ENCODE results near the gene CPT1A. TPM values are rescaled to one million over a fixed set of nuclear protein-coding genes. Genes with fewer than 3 reads are reported as not detected.

The CPT1A gene
- polyA plus RNA-seq, 2 donors: 8.4 to 13.8 TPM

DNA sequence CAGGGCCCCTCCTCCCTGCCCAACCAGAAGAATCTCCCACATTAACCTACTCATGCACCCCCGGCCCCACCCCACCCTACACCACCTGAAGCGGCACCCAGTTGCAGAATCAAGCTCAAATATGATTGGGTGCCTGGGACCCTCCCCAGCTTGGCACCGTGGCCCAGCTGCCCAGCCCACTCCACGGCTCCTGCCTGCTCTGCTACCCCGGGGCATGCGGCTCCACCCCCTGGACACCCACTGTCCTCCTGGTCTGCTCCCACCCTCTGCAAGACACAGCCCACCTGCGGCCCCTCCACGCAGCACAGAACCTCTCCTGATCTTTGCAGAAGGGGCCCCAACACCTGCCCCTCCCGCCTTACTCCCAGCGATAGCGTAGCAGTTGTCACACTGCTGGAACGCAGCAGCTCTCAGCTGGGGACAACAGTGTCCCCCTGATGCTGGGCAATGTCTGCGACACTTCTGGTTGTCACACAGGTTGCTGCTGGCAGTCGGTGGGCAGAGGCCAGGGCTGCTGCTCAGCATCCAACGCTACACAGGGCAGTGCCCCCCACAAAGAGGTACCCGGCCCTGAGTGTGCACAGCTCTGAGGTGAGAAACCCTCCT lies 58.4 kb downstream of the CPT1A start:
- Histone ChIP-seq H3K4me1 (ENCODE audit: control insufficient read depth in 2 of 2, insufficient read depth in 2 of 2, low read length in 1 of 2) (no peaks in the 10 kb centered on the region), H3K36me3 (ENCODE audit: control insufficient read depth in 2 of 2, insufficient read depth in 2 of 2, low read length in 1 of 2) (peaks cover 10 to 34% of the 10 kb centered on the region in 2 donors), H3K4me3 (ENCODE audit: low read depth in 1 of 2, low read length in 2 of 2) (no peak overlapping the region), H3K9me3 (ENCODE audit: control insufficient read depth in 2 of 2, insufficient read depth in 1 of 2, low read depth in 1 of 2, low read length in 1 of 2) (no peaks in the 10 kb centered on the region), H3K27ac (ENCODE audit: low read depth in 2 of 2, low read length in 1 of 2) (no peak overlapping the region), H3K27me3 (ENCODE audit: control insufficient read depth in 1 of 2, insufficient read depth in 2 of 2, low read length in 2 of 2) (no peaks in the 10 kb centered on the region)
- 93 to 94% methylated on average over 16 of the region's 16 CpGs for WGBS, 2 donors

- WGBS, 2 donors: 96 to 97% methylated on average over 26 of the region's 26 CpGs
- H3K4me3 ChIP-seq (ENCODE audit: low read depth in 1 of 2, low read length in 2 of 2): no peak overlapping the region
- H3K9me3 ChIP-seq (ENCODE audit: control insufficient read depth in 2 of 2, insufficient read depth in 1 of 2, low read depth in 1 of 2, low read length in 1 of 2): no peaks in the 10 kb centered on the region
- no peaks in the 10 kb centered on the region for H3K4me1 ChIP-seq (ENCODE audit: control insufficient read depth in 2 of 2, insufficient read depth in 2 of 2, low read length in 1 of 2)
- H3K36me3 ChIP-seq (ENCODE audit: control insufficient read depth in 2 of 2, insufficient read depth in 2 of 2, low read length in 1 of 2): peaks cover 10 to 35% of the 10 kb centered on the region in 2 donors
- no peaks in the 10 kb centered on the region for H3K27me3 ChIP-seq (ENCODE audit: control insufficient read depth in 1 of 2, insufficient read depth in 2 of 2, low read length in 2 of 2)
- H3K27ac ChIP-seq (ENCODE audit: low read depth in 2 of 2, low read length in 1 of 2): no peak overlapping the region
Observed at GRCh38 chr11:68782711-68783110, 59.0 kb downstream of the CPT1A start.

DNA sequence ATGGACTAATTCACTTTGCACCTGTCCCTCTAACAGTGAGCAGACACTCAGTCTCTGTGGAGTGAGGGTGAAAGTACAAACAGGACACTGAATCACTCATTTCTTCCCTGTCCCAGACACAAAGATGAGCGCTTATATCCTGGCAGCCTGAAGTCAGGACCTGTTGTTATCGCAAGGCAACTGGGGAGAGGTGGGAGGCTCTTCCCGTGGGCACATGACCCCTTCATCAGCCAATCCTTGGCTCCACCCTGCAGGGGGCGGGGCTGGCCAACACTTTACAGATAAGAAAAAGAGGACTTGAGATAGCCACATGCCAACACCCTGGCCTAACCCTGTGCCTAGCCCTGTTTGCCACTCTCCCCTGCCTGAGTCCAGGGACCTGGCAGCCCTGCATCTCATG lies 60.9 kb downstream of the CPT1A start:
- H3K4me1 ChIP-seq (ENCODE audit: control insufficient read depth in 2 of 2, insufficient read depth in 2 of 2, low read length in 1 of 2): no peaks in the 10 kb centered on the region
- H3K36me3 ChIP-seq (ENCODE audit: control insufficient read depth in 2 of 2, insufficient read depth in 2 of 2, low read length in 1 of 2): peaks cover 10 to 41% of the 10 kb centered on the region in 2 donors
- H3K4me3 ChIP-seq (ENCODE audit: low read depth in 1 of 2, low read length in 2 of 2): no peak overlapping the region
- no peaks in the 10 kb centered on the region for H3K27me3 ChIP-seq (ENCODE audit: control insufficient read depth in 1 of 2, insufficient read depth in 2 of 2, low read length in 2 of 2)
- no peak overlapping the region for H3K27ac ChIP-seq (ENCODE audit: low read depth in 2 of 2, low read length in 1 of 2)
- 62 to 75% methylated on average over 4 of the region's 4 CpGs for WGBS, 2 donors
- no peaks in the 10 kb centered on the region for H3K9me3 ChIP-seq (ENCODE audit: control insufficient read depth in 2 of 2, insufficient read depth in 1 of 2, low read depth in 1 of 2, low read length in 1 of 2)

DNA sequence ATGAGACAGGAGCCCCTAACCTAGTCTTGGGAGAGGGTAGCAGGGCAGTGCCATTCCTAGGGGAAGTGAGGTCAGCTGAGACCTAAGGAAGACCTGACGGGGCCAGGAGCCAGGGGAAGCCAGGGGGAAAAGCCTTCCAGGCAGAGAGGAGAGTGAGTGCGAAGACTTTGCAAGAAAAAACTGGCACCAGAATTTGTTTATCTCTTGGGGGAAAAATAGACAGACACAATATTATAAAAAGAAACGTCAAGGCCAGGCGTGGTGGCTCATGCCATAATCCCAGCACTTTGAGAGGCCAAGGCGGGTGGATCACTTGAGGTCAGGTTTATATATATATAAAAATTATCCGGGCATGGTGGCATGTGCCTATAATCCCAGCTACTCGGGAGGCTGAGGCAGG lies 63.5 kb downstream of the CPT1A start:
- 76% methylated on average over 7 of the region's 7 CpGs for WGBS, 2 donors
- Histone ChIP-seq H3K27me3 (ENCODE audit: control insufficient read depth in 1 of 2, insufficient read depth in 2 of 2, low read length in 2 of 2) (no peaks in the 10 kb centered on the region), H3K4me3 (ENCODE audit: low read depth in 1 of 2, low read length in 2 of 2) (no peak overlapping the region), H3K27ac (ENCODE audit: low read depth in 2 of 2, low read length in 1 of 2) (no peak overlapping the region), H3K4me1 (ENCODE audit: control insufficient read depth in 2 of 2, insufficient read depth in 2 of 2, low read length in 1 of 2) (no peaks in the 10 kb centered on the region), H3K36me3 (ENCODE audit: control insufficient read depth in 2 of 2, insufficient read depth in 2 of 2, low read length in 1 of 2) (peaks cover 14 to 38% of the 10 kb centered on the region in 2 donors), H3K9me3 (ENCODE audit: control insufficient read depth in 2 of 2, insufficient read depth in 1 of 2, low read depth in 1 of 2, low read length in 1 of 2) (no peaks in the 10 kb centered on the region)

DNA sequence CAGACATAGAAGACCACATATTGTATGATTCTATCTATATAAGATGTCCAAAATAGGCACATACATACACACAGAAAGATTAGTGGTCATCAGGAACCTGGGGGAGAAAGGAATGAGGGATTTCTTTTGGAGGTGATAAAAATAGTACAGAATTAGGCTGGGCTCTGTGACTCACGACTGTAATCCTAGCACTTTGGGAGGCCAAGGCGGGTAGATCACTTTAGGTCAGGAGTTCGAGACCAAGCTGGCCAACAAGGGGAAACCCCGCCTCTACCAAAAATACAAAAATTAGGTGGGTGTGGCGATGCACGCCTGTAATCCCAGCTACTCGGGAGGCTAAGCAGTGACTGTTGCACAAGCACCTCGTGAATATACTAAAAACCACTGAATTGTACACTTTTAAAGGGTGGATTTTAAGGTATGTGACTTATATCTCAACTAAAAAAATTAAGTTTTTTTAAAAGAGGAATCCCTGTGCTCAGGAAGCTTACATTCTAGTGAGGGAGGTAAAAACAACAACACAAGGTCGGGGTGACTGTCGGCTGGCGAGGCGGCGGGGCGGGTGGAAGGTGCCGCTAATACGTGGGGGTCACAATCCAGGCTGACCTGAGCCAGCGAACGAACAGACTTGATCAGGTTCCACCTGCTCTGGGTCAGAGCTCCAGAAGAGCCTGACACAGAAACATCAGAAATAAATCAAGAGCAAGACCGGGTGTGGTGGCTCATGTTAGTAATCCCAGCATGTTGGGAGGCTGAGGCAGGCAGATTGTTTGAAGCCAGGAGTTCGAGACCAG lies 65.1 kb downstream of the CPT1A start:
- Histone ChIP-seq H3K36me3 (ENCODE audit: control insufficient read depth in 2 of 2, insufficient read depth in 2 of 2, low read length in 1 of 2) (peaks cover 17 to 39% of the 10 kb centered on the region in 2 donors), H3K9me3 (ENCODE audit: control insufficient read depth in 2 of 2, insufficient read depth in 1 of 2, low read depth in 1 of 2, low read length in 1 of 2) (no peaks in the 10 kb centered on the region), H3K27me3 (ENCODE audit: control insufficient read depth in 1 of 2, insufficient read depth in 2 of 2, low read length in 2 of 2) (no peaks in the 10 kb centered on the region), H3K27ac (ENCODE audit: low read depth in 2 of 2, low read length in 1 of 2) (no peak overlapping the region), H3K4me3 (ENCODE audit: low read depth in 1 of 2, low read length in 2 of 2) (no peak overlapping the region), H3K4me1 (ENCODE audit: control insufficient read depth in 2 of 2, insufficient read depth in 2 of 2, low read length in 1 of 2) (no peaks in the 10 kb centered on the region)
- whole genome bisulfite sequencing, 2 donors: 87 to 88% methylated on average over 20 of the region's 20 CpGs

DNA sequence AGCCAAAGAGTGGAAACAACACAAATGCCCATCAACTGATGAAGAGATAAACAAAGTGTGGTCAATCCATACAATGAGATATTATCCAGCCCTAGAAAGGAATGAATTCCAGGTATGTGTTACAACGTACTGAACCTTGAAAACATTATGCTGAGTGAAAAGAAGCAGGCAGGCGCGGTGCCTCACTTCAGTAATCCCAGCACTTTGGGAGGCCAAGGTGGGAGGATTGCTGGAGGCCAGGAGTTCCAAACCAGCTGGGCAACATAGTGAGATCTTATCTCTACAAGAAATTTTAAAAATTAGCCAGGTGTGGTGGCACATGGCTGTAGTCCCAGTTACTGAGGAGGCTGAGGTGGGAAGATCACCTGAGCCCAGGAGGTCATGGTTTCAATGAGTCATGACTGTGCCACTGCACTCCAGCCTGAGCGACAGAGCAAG lies 65.7 kb downstream of the CPT1A start:
- no peaks in the 10 kb centered on the region for H3K27me3 ChIP-seq (ENCODE audit: control insufficient read depth in 1 of 2, insufficient read depth in 2 of 2, low read length in 2 of 2)
- peaks cover 20 to 36% of the 10 kb centered on the region in 2 donors for H3K36me3 ChIP-seq (ENCODE audit: control insufficient read depth in 2 of 2, insufficient read depth in 2 of 2, low read length in 1 of 2)
- H3K27ac ChIP-seq (ENCODE audit: low read depth in 2 of 2, low read length in 1 of 2): no peak overlapping the region
- H3K4me3 ChIP-seq (ENCODE audit: low read depth in 1 of 2, low read length in 2 of 2): no peak overlapping the region
- WGBS, 2 donors: 88 to 89% methylated on average over 4 of the region's 4 CpGs
- H3K4me1 ChIP-seq (ENCODE audit: control insufficient read depth in 2 of 2, insufficient read depth in 2 of 2, low read length in 1 of 2): no peaks in the 10 kb centered on the region
- no peaks in the 10 kb centered on the region for H3K9me3 ChIP-seq (ENCODE audit: control insufficient read depth in 2 of 2, insufficient read depth in 1 of 2, low read depth in 1 of 2, low read length in 1 of 2)

- no peaks in the 10 kb centered on the region for H3K4me1 ChIP-seq (ENCODE audit: control insufficient read depth in 2 of 2, insufficient read depth in 2 of 2, low read length in 1 of 2)
- H3K9me3 ChIP-seq (ENCODE audit: control insufficient read depth in 2 of 2, insufficient read depth in 1 of 2, low read depth in 1 of 2, low read length in 1 of 2): no peaks in the 10 kb centered on the region
- peaks cover 19 to 36% of the 10 kb centered on the region in 2 donors for H3K36me3 ChIP-seq (ENCODE audit: control insufficient read depth in 2 of 2, insufficient read depth in 2 of 2, low read length in 1 of 2)
- no peaks in the 10 kb centered on the region for H3K27me3 ChIP-seq (ENCODE audit: control insufficient read depth in 1 of 2, insufficient read depth in 2 of 2, low read length in 2 of 2)
- no peak overlapping the region for H3K27ac ChIP-seq (ENCODE audit: low read depth in 2 of 2, low read length in 1 of 2)
- no peak overlapping the region for H3K4me3 ChIP-seq (ENCODE audit: low read depth in 1 of 2, low read length in 2 of 2)
- WGBS, 2 donors: 81 to 83% methylated on average over 9 of the region's 9 CpGs
Observed at GRCh38 chr11:68774194-68774585, 67.5 kb downstream of the CPT1A start.

- Histone ChIP-seq H3K27ac (ENCODE audit: low read depth in 2 of 2, low read length in 1 of 2) (no peak overlapping the region), H3K9me3 (ENCODE audit: control insufficient read depth in 2 of 2, insufficient read depth in 1 of 2, low read depth in 1 of 2, low read length in 1 of 2) (no peaks in the 10 kb centered on the region), H3K36me3 (ENCODE audit: control insufficient read depth in 2 of 2, insufficient read depth in 2 of 2, low read length in 1 of 2) (peaks cover 21 to 36% of the 10 kb centered on the region in 2 donors), H3K4me1 (ENCODE audit: control insufficient read depth in 2 of 2, insufficient read depth in 2 of 2, low read length in 1 of 2) (no peaks in the 10 kb centered on the region), H3K27me3 (ENCODE audit: control insufficient read depth in 1 of 2, insufficient read depth in 2 of 2, low read length in 2 of 2) (no peaks in the 10 kb centered on the region), H3K4me3 (ENCODE audit: low read depth in 1 of 2, low read length in 2 of 2) (no peak overlapping the region)
- 85 to 86% methylated on average over 22 of the region's 22 CpGs for WGBS, 2 donors
Observed at GRCh38 chr11:68773521-68774193, 68.1 kb downstream of the CPT1A start.

DNA sequence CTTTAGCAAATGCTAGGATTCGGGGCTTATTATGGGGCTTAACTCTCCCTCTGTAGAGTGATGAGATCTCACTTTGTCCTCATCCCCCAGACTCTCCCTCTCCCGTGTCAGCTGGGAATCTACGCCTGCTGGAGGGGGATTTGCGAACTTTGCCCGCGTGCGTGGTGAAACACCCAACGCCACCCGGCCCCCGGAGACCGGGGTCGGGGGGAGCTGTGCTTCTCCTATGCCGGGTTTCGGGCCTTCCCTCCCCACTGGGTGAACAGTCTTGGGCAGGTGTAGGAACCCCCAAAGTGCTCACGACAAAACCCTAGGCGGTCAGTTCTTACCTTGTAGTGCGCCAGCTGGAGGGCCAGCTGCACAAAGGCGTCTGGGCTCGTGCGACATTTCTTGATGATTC lies 68.8 kb downstream of the CPT1A start:
- 97 to 98% methylated on average over 20 of the region's 20 CpGs for WGBS, 2 donors
- H3K36me3 ChIP-seq (ENCODE audit: control insufficient read depth in 2 of 2, insufficient read depth in 2 of 2, low read length in 1 of 2): peaks cover 23 to 34% of the 10 kb centered on the region in 2 donors

More for the DNA sequence above, 68.8 kb downstream of the CPT1A start:
- Histone ChIP-seq H3K4me1 (ENCODE audit: control insufficient read depth in 2 of 2, insufficient read depth in 2 of 2, low read length in 1 of 2) (no peaks in the 10 kb centered on the region), H3K27ac (ENCODE audit: low read depth in 2 of 2, low read length in 1 of 2) (no peak overlapping the region), H3K4me3 (ENCODE audit: low read depth in 1 of 2, low read length in 2 of 2) (no peak overlapping the region), H3K27me3 (ENCODE audit: control insufficient read depth in 1 of 2, insufficient read depth in 2 of 2, low read length in 2 of 2) (no peaks in the 10 kb centered on the region), H3K9me3 (ENCODE audit: control insufficient read depth in 2 of 2, insufficient read depth in 1 of 2, low read depth in 1 of 2, low read length in 1 of 2) (no peaks in the 10 kb centered on the region)

Measured in esophagus (tissue), 2 donors.